ENCODE results near the gene MEIOSIN. TPM values are rescaled to one million over a fixed set of nuclear protein-coding genes. Genes with fewer than 3 reads are reported as not detected.
"Not testable (repeated sequence)": the region's sequence is repeated elsewhere in the genome, so short reads cannot be mapped to it uniquely, and the experiment has no call there.

Gene MEIOSIN
- polyA plus RNA-seq = not detected

GRCh38 chr19:45733160-45733810 is at the start of gene MEIOSIN:
Gene MEIOSIN, plus strand, starts transcription at chr19:45733439. Its CDS starts 1,938 bp downstream, at chr19:45735377.
- H3K4me1 Mint-ChIP-seq = peaks cover 13 to 15% (median 15%) of the 10 kb centered on the region in 3 donors
- peak within 1 kb of the TSS in 1 of 3 donors; percentile 32 for H3K27ac Mint-ChIP-seq
- no peaks in the 10 kb centered on the region for H3K9me3 Mint-ChIP-seq
- H3K27me3 Mint-ChIP-seq = no peaks in the 10 kb centered on the region
- H3K4me3 Mint-ChIP-seq = peak within 1 kb of the TSS in 1 of 4 donors; percentile 74
- peaks cover 3% of the 10 kb centered on the region for H3K36me3 Mint-ChIP-seq

GRCh38 chr19:45685045-45685444 is 48.2 kb upstream of the MEIOSIN start:
- H3K4me3 Mint-ChIP-seq, H3K27me3 Mint-ChIP-seq, H3K36me3 Mint-ChIP-seq, H3K9me3 Mint-ChIP-seq, H3K4me1 Mint-ChIP-seq, H3K27ac Mint-ChIP-seq: not testable (repeated sequence)

- no peaks in the 10 kb centered on the region for H3K27me3 Mint-ChIP-seq
- peak overlapping the region in 1 of 4 donors; percentile 39 for H3K4me3 Mint-ChIP-seq
- peaks cover 4% of the 10 kb centered on the region for H3K36me3 Mint-ChIP-seq
- H3K4me1 Mint-ChIP-seq = peaks cover 4 to 9% (median 9%) of the 10 kb centered on the region in 3 donors
- H3K9me3 Mint-ChIP-seq = no peaks in the 10 kb centered on the region
- H3K27ac Mint-ChIP-seq = no peak overlapping the region
Observed at GRCh38 chr19:45687599-45687998, 45.6 kb upstream of the MEIOSIN start.

GRCh38 chr19:45691516-45692186 is 41.6 kb upstream of the MEIOSIN start, which contains the start of gene SNRPD2:
Gene SNRPD2, minus strand, starts transcription at chr19:45691953. Its CDS starts 65 bp downstream, at chr19:45691888.
- Mint-ChIP-seq H3K4me1 (peaks cover 6 to 14% (median 12%) of the 10 kb centered on the region in 3 donors), H3K36me3 (peaks cover 3% of the 10 kb centered on the region), H3K27me3 (no peaks in the 10 kb centered on the region), H3K27ac (peak within 1 kb of the TSS; percentile 89 to 98 (median 96)), H3K4me3 (peak within 1 kb of the TSS; percentile 88 to 100 (median 98)), H3K9me3 (no peaks in the 10 kb centered on the region)

GRCh38 chr19:45692187-45693105 is 40.8 kb upstream of the MEIOSIN start, which contains the start of gene QPCTL:
Gene QPCTL, plus strand, starts transcription at chr19:45692666. Its CDS starts 38 bp downstream, at chr19:45692704.
- Mint-ChIP-seq H3K36me3 (peaks cover 3% of the 10 kb centered on the region), H3K27me3 (no peaks in the 10 kb centered on the region)

GRCh38 chr19:45693106-45693788 is 40.0 kb upstream of the MEIOSIN start:
- peaks cover 3% of the 10 kb centered on the region for H3K36me3 Mint-ChIP-seq
- peak overlapping the region; percentile 88 to 100 (median 98) for H3K4me3 Mint-ChIP-seq
- H3K27me3 Mint-ChIP-seq = no peaks in the 10 kb centered on the region
- peaks cover 6 to 14% (median 12%) of the 10 kb centered on the region in 3 donors for H3K4me1 Mint-ChIP-seq
- peak overlapping the region; percentile 89 to 98 (median 96) for H3K27ac Mint-ChIP-seq
- no peaks in the 10 kb centered on the region for H3K9me3 Mint-ChIP-seq

More at GRCh38 chr19:45692187-45693105, 40.8 kb upstream of the MEIOSIN start, which contains the start of gene QPCTL:
- Mint-ChIP-seq H3K9me3 (no peaks in the 10 kb centered on the region), H3K4me1 (peaks cover 6 to 14% (median 12%) of the 10 kb centered on the region in 3 donors), H3K27ac (peak within 1 kb of the TSS; percentile 89 to 98 (median 96)), H3K4me3 (peak within 1 kb of the TSS; percentile 88 to 100 (median 98))

GRCh38 chr19:45701676-45702075 is 31.6 kb upstream of the MEIOSIN start:
- Mint-ChIP-seq H3K9me3 (no peaks in the 10 kb centered on the region), H3K27me3 (no peaks in the 10 kb centered on the region), H3K4me1 (peaks cover 6 to 9% (median 8%) of the 10 kb centered on the region in 3 donors), H3K36me3 (peaks cover 8% of the 10 kb centered on the region), H3K4me3 (no peak overlapping the region), H3K27ac (no peak overlapping the region)

- H3K27ac Mint-ChIP-seq = peak overlapping the region in 2 of 3 donors; percentile 39 to 89
- no peaks in the 10 kb centered on the region for H3K9me3 Mint-ChIP-seq
- peaks cover 12 to 22% (median 17%) of the 10 kb centered on the region in 3 donors for H3K4me1 Mint-ChIP-seq
- H3K4me3 Mint-ChIP-seq = peak overlapping the region in 1 of 4 donors; percentile 57
- H3K27me3 Mint-ChIP-seq = no peaks in the 10 kb centered on the region
- peaks cover 10% of the 10 kb centered on the region for H3K36me3 Mint-ChIP-seq
Observed at GRCh38 chr19:45705115-45705514, 28.1 kb upstream of the MEIOSIN start.

GRCh38 chr19:45705710-45706415 is 27.4 kb upstream of the MEIOSIN start:
- Mint-ChIP-seq H3K4me1 (peaks cover 19 to 25% (median 22%) of the 10 kb centered on the region in 3 donors), H3K4me3 (peak overlapping the region; percentile 63 to 92 (median 84)), H3K9me3 (no peaks in the 10 kb centered on the region), H3K36me3 (peaks cover 9% of the 10 kb centered on the region), H3K27me3 (no peaks in the 10 kb centered on the region), H3K27ac (peak overlapping the region; percentile 92 to 97 (median 95))

GRCh38 chr19:45710356-45711130 is 22.7 kb upstream of the MEIOSIN start:
- peak overlapping the region in 2 of 4 donors; percentile 43 to 78 for H3K4me3 Mint-ChIP-seq
- H3K27ac Mint-ChIP-seq = peak overlapping the region; percentile 17 to 76 (median 74)
- peaks cover 2% of the 10 kb centered on the region for H3K36me3 Mint-ChIP-seq
- no peaks in the 10 kb centered on the region for H3K27me3 Mint-ChIP-seq
- peaks cover 20 to 30% (median 23%) of the 10 kb centered on the region in 3 donors for H3K4me1 Mint-ChIP-seq
- H3K9me3 Mint-ChIP-seq = no peaks in the 10 kb centered on the region

GRCh38 chr19:45711851-45712698 is 21.2 kb upstream of the MEIOSIN start:
- no peak overlapping the region for H3K4me3 Mint-ChIP-seq
- no peaks in the 10 kb centered on the region for H3K9me3 Mint-ChIP-seq
- peaks cover 25 to 33% (median 25%) of the 10 kb centered on the region in 3 donors for H3K4me1 Mint-ChIP-seq
- H3K36me3 Mint-ChIP-seq = peaks cover 2% of the 10 kb centered on the region
- no peaks in the 10 kb centered on the region for H3K27me3 Mint-ChIP-seq
- H3K27ac Mint-ChIP-seq = no peak overlapping the region

- H3K27ac Mint-ChIP-seq = no peak overlapping the region
- no peaks in the 10 kb centered on the region for H3K9me3 Mint-ChIP-seq
- H3K27me3 Mint-ChIP-seq = no peaks in the 10 kb centered on the region
- H3K4me3 Mint-ChIP-seq = no peak overlapping the region
- H3K36me3 Mint-ChIP-seq = peaks cover 4% of the 10 kb centered on the region
- H3K4me1 Mint-ChIP-seq = peaks cover 27 to 33% (median 27%) of the 10 kb centered on the region in 3 donors
Observed at GRCh38 chr19:45712699-45713067, 20.6 kb upstream of the MEIOSIN start.
